ENCODE results near the gene ARHGAP9.

GRCh38 chr12:57462251-57462911, 17.3 kb downstream of the ARHGAP9 start:
- TF ChIP-seq CTCF (IDR thresholded peaks at IDR 0.05) (peak; percentile 98), POLR2AphosphoS5 (IDR thresholded peaks at IDR 0.05; ENCODE audit: low read depth, low read length) (no peak), MXI1 (IDR thresholded peaks at IDR 0.05; ENCODE audit: low read depth, low read length) (0 out of 2 replicates have a peak, but pooled peaks have one; percentile 47), PBX3 (IDR thresholded peaks at IDR 0.05) (no peak), MAX (IDR thresholded peaks at IDR 0.05; ENCODE audit: low read depth) (peak; percentile 65), RAD21 (IDR thresholded peaks at IDR 0.05; ENCODE audit: low read length) (peak; percentile 67), REST (IDR thresholded peaks at IDR 0.05; ENCODE audit: low read depth, low read length) (no peak), JUND (IDR thresholded peaks at IDR 0.05) (no peak; the same call in 1 of the 2 replicates), CHD2 (IDR thresholded peaks at IDR 0.05; ENCODE audit: low read length, partially characterized antibody) (peak; percentile 50), TAF1 (IDR thresholded peaks at IDR 0.05; ENCODE audit: borderline replicate concordance, low read depth, low read length) (no peak), EP300 (IDR thresholded peaks at IDR 0.05; ENCODE audit: borderline replicate concordance in 1 of 2, low read depth in 1 of 2, low read length in 1 of 2) (no peak), NRF1 (IDR thresholded peaks at IDR 0.05; ENCODE audit: low read depth, low read length) (no peak)

Measured in SK-N-SH (cell line).